ENCODE results near the gene GPAT3. TPM values are rescaled to one million over a fixed set of nuclear protein-coding genes. Genes with fewer than 3 reads are reported as not detected.
A peak's percentile ranks its signal among the peaks of the same experiment; 100 is the strongest.

Gene GPAT3
- total RNA-seq, 1 experiment from 2014 or later: 15.1 TPM

GRCh38 chr4:83644677-83645659, 109.1 kb downstream of the GPAT3 start:
- intact Hi-C loops (cut with micrococcal nuclease; ENCODE audit: unreplicated experiment) (loop anchor here (10.0 kb wide), 1 partner anchor 860 kb away; no protein-coding TSS in a partner anchor), in situ Hi-C loops (cut with HindIII; ENCODE audit: low pct_unique_long_range_greater_than_20kb, low sequenced_read_pairs) (no loop called here)
- CTCF ChIA-PET: interaction anchor here (0.6 to 0.7 kb wide), 2 partner anchors 829 to 1322 kb away, joined by 3 to 4 read pairs; no protein-coding TSS in a partner anchor
- H3K4me1 ChIP-seq (ENCODE audit: control insufficient read depth, insufficient read depth, low read length): no peaks in the 10 kb centered on the region
- POLR2A ChIA-PET: no interaction called here
- no peaks in the 10 kb centered on the region for H3K27me3 ChIP-seq (ENCODE audit: control insufficient read depth, insufficient read depth, low read length)
- H3K9me3 ChIP-seq (ENCODE audit: control insufficient read depth, insufficient read depth, low read depth, low read length): no peaks in the 10 kb centered on the region
- ATAC-seq: peak; percentile 83
- H3K36me3 ChIP-seq (ENCODE audit: control insufficient read depth, insufficient read depth, low read length): no peaks in the 10 kb centered on the region
- H3K4me3 ChIP-seq (ENCODE audit: low read depth in 2 of 2, low read length in 2 of 2): no peak overlapping the region
- no peak overlapping the region for H3K27ac ChIP-seq (ENCODE audit: low read length)
- no TSS peak for BruUV-seq (replicated peaks)
- DNase-seq (ENCODE audit: low read depth, low spot score): peak; percentile 57
- TF ChIP-seq POLR2AphosphoS5 (IDR thresholded peaks at IDR 0.05; ENCODE audit: low read depth, low read length): no peak
- peak; percentile 69; the same call in 1 of the 2 replicates for TF ChIP-seq CTCF (IDR thresholded peaks at IDR 0.05)

DNA sequence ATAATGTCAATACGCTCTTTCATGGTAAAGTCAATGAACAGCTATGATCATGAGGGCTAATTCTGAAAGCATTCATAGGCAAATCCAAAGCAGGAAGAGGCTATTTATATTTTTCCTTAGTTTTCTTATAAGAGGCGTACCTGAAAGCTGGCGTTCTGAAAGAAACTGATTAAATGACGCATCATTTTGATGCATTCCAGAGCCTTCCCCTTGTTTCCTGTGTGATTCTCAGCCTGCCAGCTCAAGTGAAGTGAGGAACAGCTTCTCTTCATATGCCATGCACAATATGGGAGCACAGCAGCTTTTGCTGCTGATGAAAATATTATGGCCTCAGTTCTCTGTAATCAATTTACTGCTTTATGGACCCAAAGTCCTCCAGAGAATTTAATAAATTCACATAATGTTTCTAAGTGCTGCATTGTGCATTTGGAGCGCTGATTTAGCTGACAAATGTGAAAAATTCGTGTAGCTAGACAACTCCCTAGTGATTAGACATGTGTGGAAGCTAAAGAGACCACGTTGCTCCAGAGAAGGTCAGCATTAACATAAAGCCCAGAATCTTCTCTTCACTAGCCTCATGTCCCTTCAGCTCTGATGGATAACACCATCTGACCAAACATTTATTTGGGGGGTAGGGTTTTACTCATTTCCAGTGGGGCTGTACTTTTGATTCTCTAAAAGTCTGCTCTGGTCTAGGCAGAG, 110.8 kb downstream of the GPAT3 start:
- no peaks in the 10 kb centered on the region for H3K4me1 ChIP-seq (ENCODE audit: control insufficient read depth, insufficient read depth, low read length)
- intact Hi-C loops (cut with micrococcal nuclease; ENCODE audit: unreplicated experiment) (loop anchor here (10.0 kb wide), 1 partner anchor 858 kb away; no protein-coding TSS in a partner anchor), in situ Hi-C loops (cut with HindIII; ENCODE audit: low pct_unique_long_range_greater_than_20kb, low sequenced_read_pairs) (no loop called here)
- no peaks in the 10 kb centered on the region for H3K36me3 ChIP-seq (ENCODE audit: control insufficient read depth, insufficient read depth, low read length)
- BruUV-seq (replicated peaks): no TSS peak
- H3K9me3 ChIP-seq (ENCODE audit: control insufficient read depth, insufficient read depth, low read depth, low read length): no peaks in the 10 kb centered on the region
- H3K27me3 ChIP-seq (ENCODE audit: control insufficient read depth, insufficient read depth, low read length): no peaks in the 10 kb centered on the region
- no peak overlapping the region for H3K27ac ChIP-seq (ENCODE audit: low read length)
- no peak for ATAC-seq
- H3K4me3 ChIP-seq (ENCODE audit: low read depth in 2 of 2, low read length in 2 of 2): no peak overlapping the region
- CTCF ChIA-PET: interaction anchor here (0.6 kb wide), 3 partner anchors 99 to 588 kb away, joined by 3 to 4 read pairs (median 4); no protein-coding TSS in a partner anchor
- no peak for TF ChIP-seq CTCF (IDR thresholded peaks at IDR 0.05)
- TF ChIP-seq, protein P1, sequence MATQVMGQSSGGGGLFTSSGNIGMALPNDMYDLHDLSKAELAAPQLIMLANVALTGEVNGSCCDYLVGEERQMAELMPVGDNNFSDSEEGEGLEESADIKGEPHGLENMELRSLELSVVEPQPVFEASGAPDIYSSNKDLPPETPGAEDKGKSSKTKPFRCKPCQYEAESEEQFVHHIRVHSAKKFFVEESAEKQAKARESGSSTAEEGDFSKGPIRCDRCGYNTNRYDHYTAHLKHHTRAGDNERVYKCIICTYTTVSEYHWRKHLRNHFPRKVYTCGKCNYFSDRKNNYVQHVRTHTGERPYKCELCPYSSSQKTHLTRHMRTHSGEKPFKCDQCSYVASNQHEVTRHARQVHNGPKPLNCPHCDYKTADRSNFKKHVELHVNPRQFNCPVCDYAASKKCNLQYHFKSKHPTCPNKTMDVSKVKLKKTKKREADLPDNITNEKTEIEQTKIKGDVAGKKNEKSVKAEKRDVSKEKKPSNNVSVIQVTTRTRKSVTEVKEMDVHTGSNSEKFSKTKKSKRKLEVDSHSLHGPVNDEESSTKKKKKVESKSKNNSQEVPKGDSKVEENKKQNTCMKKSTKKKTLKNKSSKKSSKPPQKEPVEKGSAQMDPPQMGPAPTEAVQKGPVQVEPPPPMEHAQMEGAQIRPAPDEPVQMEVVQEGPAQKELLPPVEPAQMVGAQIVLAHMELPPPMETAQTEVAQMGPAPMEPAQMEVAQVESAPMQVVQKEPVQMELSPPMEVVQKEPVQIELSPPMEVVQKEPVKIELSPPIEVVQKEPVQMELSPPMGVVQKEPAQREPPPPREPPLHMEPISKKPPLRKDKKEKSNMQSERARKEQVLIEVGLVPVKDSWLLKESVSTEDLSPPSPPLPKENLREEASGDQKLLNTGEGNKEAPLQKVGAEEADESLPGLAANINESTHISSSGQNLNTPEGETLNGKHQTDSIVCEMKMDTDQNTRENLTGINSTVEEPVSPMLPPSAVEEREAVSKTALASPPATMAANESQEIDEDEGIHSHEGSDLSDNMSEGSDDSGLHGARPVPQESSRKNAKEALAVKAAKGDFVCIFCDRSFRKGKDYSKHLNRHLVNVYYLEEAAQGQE (IDR thresholded peaks at IDR 0.05; ENCODE audit: insufficient read depth in 1 of 2, low read depth in 2 of 2, low read length in 1 of 2): no peak
- TF ChIP-seq POLR2AphosphoS5 (IDR thresholded peaks at IDR 0.05; ENCODE audit: low read depth, low read length): no peak
- TF ChIP-seq TCF7L2 (IDR thresholded peaks at IDR 0.05; ENCODE audit: low read depth, low read length): no peak
- TF ChIP-seq SIN3A (IDR thresholded peaks at IDR 0.05; ENCODE audit: borderline replicate concordance, insufficient read depth, low read depth, low read length): no peak
- POLR2A ChIA-PET: no interaction called here
- no peak for DNase-seq (ENCODE audit: low read depth, low spot score)

Measured in Panc1 (cell line).